Liver (tissue), 9 donors: ENCODE measurements around the gene ZNF594. TPM values are rescaled to one million over a fixed set of nuclear protein-coding genes. Genes with fewer than 3 reads are reported as not detected.
"Not testable (repeated sequence)": the region's sequence is repeated elsewhere in the genome, so short reads cannot be mapped to it uniquely, and the experiment has no call there.

ENCODE experiments used
- DNase-seq: peaks from one replicate; pipeline ENCODE4 v3.0.0-alpha.2; 2017; ENCODE audit warnings: low spot score
- H3K27ac ChIP-seq, 2 donors: one replicate each; pipeline ENCODE4 v1.7.0; 2013; ENCODE audit warnings: inconsistent platforms in 2 of 2, low read length in 2 of 2, control low read depth in 1 of 2, low read depth in 1 of 2, mild to moderate bottlenecking in 1 of 2
- H3K27me3 ChIP-seq, 4 donors: one replicate each; pipeline versions ENCODE4 v1.6.1 to v1.7.0; 2013; ENCODE audit warnings: low read length in 3 of 4, inconsistent platforms in 1 of 4, mild to moderate bottlenecking in 1 of 4, moderate library complexity in 1 of 4; ENCODE audit not compliant: control insufficient read depth in 4 of 4, insufficient read depth in 4 of 4
- H3K36me3 ChIP-seq, 4 donors: one replicate each; pipeline versions ENCODE4 v1.6.1 to v1.7.0; 2013; ENCODE audit warnings: low read length in 3 of 4, mild to moderate bottlenecking in 3 of 4, low read depth in 1 of 4, moderate library complexity in 1 of 4; ENCODE audit not compliant: control insufficient read depth in 4 of 4, insufficient read depth in 3 of 4
- H3K4me1 ChIP-seq, 4 donors: one replicate each; pipeline versions ENCODE4 v1.6.1 to v1.7.0; 2013; ENCODE audit warnings: low read length in 3 of 4, mild to moderate bottlenecking in 3 of 4, moderate library complexity in 1 of 4; ENCODE audit not compliant: control insufficient read depth in 4 of 4, insufficient read depth in 4 of 4
- H3K4me3 ChIP-seq, 3 donors: one replicate each; pipeline versions ENCODE4 v1.6.1 to v1.7.0; 2013; ENCODE audit warnings: low read length in 3 of 3, control low read depth in 1 of 3, low read depth in 1 of 3, mild to moderate bottlenecking in 1 of 3
- H3K9ac ChIP-seq, 2 donors: one replicate each; pipeline ENCODE4 v1.7.0; 2013; ENCODE audit warnings: low read length in 2 of 2, mild to moderate bottlenecking in 2 of 2, moderate library complexity in 2 of 2, control low read depth in 1 of 2, low read depth in 1 of 2
- H3K9me3 ChIP-seq, 4 donors: one replicate each; pipeline versions ENCODE4 v1.6.1 to v1.7.0; 2013; ENCODE audit warnings: low read length in 3 of 4; ENCODE audit not compliant: control insufficient read depth in 4 of 4
- ATF3 ChIP-seq: IDR thresholded peaks from 2 replicates; pipeline ENCODE4 v1.6.1; 2016; ENCODE audit warnings: antibody characterized with exemption
- CTCF ChIP-seq: fragments of 150-350 bp; IDR thresholded peaks from 2 replicates; pipeline ENCODE4 v1.5.1; 2017; ENCODE audit warnings: improper control_type of control experiment, low read depth, low read length; ENCODE audit not compliant: missing input control
- EGR1 ChIP-seq, 2 donors: IDR thresholded peaks; 2 replicates each; pipeline ENCODE4 v1.6.1; 2016 to 2018; ENCODE audit warnings: antibody characterized with exemption in 2 of 2, low read depth in 2 of 2
- FOXA1 ChIP-seq: IDR thresholded peaks from 2 replicates; pipeline ENCODE4 v1.6.1; 2016; ENCODE audit warnings: antibody characterized with exemption
- FOXA2 ChIP-seq: IDR thresholded peaks from 2 replicates; pipeline ENCODE4 v1.6.1; 2016; ENCODE audit warnings: antibody characterized with exemption
- GABPA ChIP-seq, 2 donors: IDR thresholded peaks in 1 of 2; conservative IDR thresholded peaks in 1 of 2; 2 replicates each; pipeline ENCODE4 v1.6.1; 2016; ENCODE audit warnings: antibody characterized with exemption in 2 of 2, mild to moderate bottlenecking in 1 of 2, moderate library complexity in 1 of 2
- HNF4A ChIP-seq, 2 donors: conservative IDR thresholded peaks; 2 replicates each; pipeline ENCODE4 v1.6.1; 2016; ENCODE audit warnings: antibody characterized with exemption in 2 of 2, mild to moderate bottlenecking in 2 of 2
- MAX ChIP-seq: IDR thresholded peaks from 2 replicates; pipeline ENCODE4 v1.6.1; 2016; ENCODE audit warnings: antibody characterized with exemption
- NR2F2 ChIP-seq: IDR thresholded peaks from 2 replicates; pipeline ENCODE4 v1.6.1; 2016; ENCODE audit warnings: antibody characterized with exemption
- RAD21 ChIP-seq, 2 donors: IDR thresholded peaks; 2 replicates each; pipeline ENCODE4 v1.6.1; 2016; ENCODE audit warnings: antibody characterized with exemption in 2 of 2, mild to moderate bottlenecking in 2 of 2
- REST ChIP-seq: IDR thresholded peaks from 2 replicates; pipeline ENCODE4 v1.6.1; 2016; ENCODE audit warnings: antibody characterized with exemption, mild to moderate bottlenecking
- RXRA ChIP-seq, 2 donors: IDR thresholded peaks; 2 replicates each; pipeline ENCODE4 v1.6.1; 2017 to 2018; ENCODE audit warnings: antibody characterized with exemption in 2 of 2, mild to moderate bottlenecking in 1 of 2
- SP1 ChIP-seq: IDR thresholded peaks from 2 replicates; pipeline ENCODE4 v1.6.1; 2018; ENCODE audit warnings: antibody characterized with exemption, mild to moderate bottlenecking
- TAF1 ChIP-seq: conservative IDR thresholded peaks from 2 replicates; pipeline ENCODE4 v1.6.1; 2016; ENCODE audit warnings: antibody characterized with exemption, mild to moderate bottlenecking
- ZBTB33 ChIP-seq: IDR thresholded peaks from 2 replicates; pipeline ENCODE4 v1.6.1; 2016; ENCODE audit warnings: antibody characterized with exemption
- WGBS: extraction: QIAGEN DNeasy Blood & Tissue Kit; methylation state at CpG from one replicate; pipeline ENCODE4 v1.1.7; 2013; 5-methylcytosine and 5-hydroxymethylcytosine counted together
- polyA plus RNA-seq, 2 donors: library from polyadenylated mRNA; stranded (reverse) in 1 of 2; unstranded in 1 of 2; fragments of 200-250 nt in 1 of 2; fragments of >200 nt in 1 of 2; fragmentation: Nextera tagmentation in 1 of 2; extraction: Ambion mirVana in 1 of 2; gene quantifications; one replicate each; pipeline versions ENCODE4 v1.2.1 to v1.2.3, GENCODE V29; 2013 to 2015
- total RNA-seq, 2 donors: library from RNA; depleted of rRNA; stranded (reverse); fragments of >200 nt; gene quantifications; one replicate each; pipeline ENCODE4 v1.2.3, GENCODE V29; 2014
- donor health status: healthy.
- donor health status: healthy.
- donor health status: healthy.
- donor health status: healthy.
- donor health status: healthy.

The ZNF594 gene
- total and polyA plus RNA-seq, 4 donors: 0.76 to 7.4 (median 4.1) TPM

- Histone ChIP-seq H3K4me3 (no peak overlapping the region), H3K4me1 (no peaks in the 10 kb centered on the region), H3K9me3 (no peaks in the 10 kb centered on the region), H3K36me3 (no peaks in the 10 kb centered on the region), H3K9ac (no peak overlapping the region), H3K27me3 (no peaks in the 10 kb centered on the region), H3K27ac (no peak overlapping the region)
- WGBS: 92% methylated on average over 5 of the region's 5 CpGs
- DNase-seq: no peak
- TF ChIP-seq RAD21 (IDR thresholded peaks at IDR 0.05): no peak
- no peak for TF ChIP-seq HNF4A (conservative IDR thresholded peaks at IDR 0.05)
- no peak for TF ChIP-seq REST
- TF ChIP-seq MAX: no peak
- no peak for TF ChIP-seq RXRA (IDR thresholded peaks at IDR 0.05)
- TF ChIP-seq EGR1 (IDR thresholded peaks at IDR 0.05; ENCODE audit: low read depth in 2 of 2): no peak
- TF ChIP-seq SP1: no peak
- no peak for TF ChIP-seq ATF3
These were observed 52.3 kb downstream of the ZNF594 start for GRCh38 chr17:5139458-5139732.

- 92% methylated on average over 24 of the region's 24 CpGs for WGBS
- no peak for DNase-seq
- TF ChIP-seq HNF4A (conservative IDR thresholded peaks at IDR 0.05) (no peak), RXRA (IDR thresholded peaks at IDR 0.05) (no peak), CTCF (no peak), GABPA (IDR thresholded peaks at IDR 0.05 in 1 of 2, conservative IDR thresholded peaks at IDR 0.05 in 1 of 2) (no peak), EGR1 (IDR thresholded peaks at IDR 0.05; ENCODE audit: low read depth in 2 of 2) (no peak), TAF1 (no peak), FOXA1 (no peak), RAD21 (IDR thresholded peaks at IDR 0.05) (no peak), MAX (no peak), NR2F2 (no peak), ZBTB33 (no peak), SP1 (no peak), FOXA2 (no peak)
- H3K9ac ChIP-seq: no peak overlapping the region
- H3K4me3 ChIP-seq: no peak overlapping the region
- no peak overlapping the region for H3K27ac ChIP-seq
- H3K4me1 ChIP-seq: no peaks in the 10 kb centered on the region
- H3K36me3 ChIP-seq: no peaks in the 10 kb centered on the region
- H3K9me3 ChIP-seq: no peaks in the 10 kb centered on the region
- H3K27me3 ChIP-seq: no peaks in the 10 kb centered on the region
These were observed 52.8 kb downstream of the ZNF594 start for GRCh38 chr17:5138616-5139457.

- H3K9me3 ChIP-seq, H3K27ac ChIP-seq, H3K36me3 ChIP-seq, DNase-seq, H3K4me1 ChIP-seq, H3K27me3 ChIP-seq, H3K9ac ChIP-seq, H3K4me3 ChIP-seq: not testable (repeated sequence)
- WGBS: 97% methylated on average over 9 of the region's 9 CpGs
These were observed 53.5 kb downstream of the ZNF594 start for GRCh38 chr17:5138198-5138544.
